ENCODE data around the gene ERG.

GRCh38 chr21:38441153-38441552 is 57.1 kb downstream of the ERG start:
- TF ChIP-seq, protein P1, sequence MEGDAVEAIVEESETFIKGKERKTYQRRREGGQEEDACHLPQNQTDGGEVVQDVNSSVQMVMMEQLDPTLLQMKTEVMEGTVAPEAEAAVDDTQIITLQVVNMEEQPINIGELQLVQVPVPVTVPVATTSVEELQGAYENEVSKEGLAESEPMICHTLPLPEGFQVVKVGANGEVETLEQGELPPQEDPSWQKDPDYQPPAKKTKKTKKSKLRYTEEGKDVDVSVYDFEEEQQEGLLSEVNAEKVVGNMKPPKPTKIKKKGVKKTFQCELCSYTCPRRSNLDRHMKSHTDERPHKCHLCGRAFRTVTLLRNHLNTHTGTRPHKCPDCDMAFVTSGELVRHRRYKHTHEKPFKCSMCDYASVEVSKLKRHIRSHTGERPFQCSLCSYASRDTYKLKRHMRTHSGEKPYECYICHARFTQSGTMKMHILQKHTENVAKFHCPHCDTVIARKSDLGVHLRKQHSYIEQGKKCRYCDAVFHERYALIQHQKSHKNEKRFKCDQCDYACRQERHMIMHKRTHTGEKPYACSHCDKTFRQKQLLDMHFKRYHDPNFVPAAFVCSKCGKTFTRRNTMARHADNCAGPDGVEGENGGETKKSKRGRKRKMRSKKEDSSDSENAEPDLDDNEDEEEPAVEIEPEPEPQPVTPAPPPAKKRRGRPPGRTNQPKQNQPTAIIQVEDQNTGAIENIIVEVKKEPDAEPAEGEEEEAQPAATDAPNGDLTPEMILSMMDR (conservative IDR thresholded peaks at IDR 0.05; ENCODE audit: low read depth in 2 of 2), result no peak
- TF ChIP-seq EZH2phosphoT487 (IDR thresholded peaks at IDR 0.05; ENCODE audit: unreplicated experiment), result no peak
- TF ChIP-seq CREB1 (CRISPR knock-in tag; IDR thresholded peaks at IDR 0.05; ENCODE audit: low read depth), result no peak
- no peak for TF ChIP-seq EZH2 (IDR thresholded peaks at IDR 0.05; ENCODE audit: low read depth, unreplicated experiment)
